OCI-LY1 (cell line): ENCODE data around the gene NT5C3A.

Source experiments
- H2AFZ ChIP-seq: fragments of 200-600 bp; sonication (generic), shearing (Covaris generic); 2 replicates; pipeline ENCODE4 v1.6.0; 2014; ENCODE audit warnings: antibody characterized with exemption, mild to moderate bottlenecking, low read length
- H3F3A ChIP-seq: fragments of 200-600 bp; sonication (generic), shearing (Covaris generic); 2 replicates; pipeline ENCODE4 v1.6.0; 2014; ENCODE audit warnings: mild to moderate bottlenecking, antibody characterized with exemption, low read length, moderate library complexity; ENCODE audit not compliant: insufficient read depth
- H3K27ac ChIP-seq: fragments of 200-600 bp; sonication (generic); 2 replicates; pipeline ENCODE4 v1.5.1; 2014; ENCODE audit warnings: low read length, mixed run types, mild to moderate bottlenecking, low read depth; ENCODE audit not compliant: poor library complexity, severe bottlenecking
- H3K27me3 ChIP-seq: fragments of 200-600 bp; sonication (generic); 2 replicates; pipeline ENCODE4 v1.6.0; 2014; ENCODE audit warnings: antibody characterized with exemption, mild to moderate bottlenecking, low read length, moderate library complexity; ENCODE audit not compliant: insufficient read depth
- H3K36me3 ChIP-seq: fragments of 200-600 bp; sonication (generic); 2 replicates; pipeline ENCODE4 v1.6.1; 2014; ENCODE audit warnings: mild to moderate bottlenecking, antibody characterized with exemption, low read length, moderate library complexity, mixed read lengths; ENCODE audit not compliant: insufficient read depth
- H3K4me1 ChIP-seq: fragments of 200-600 bp; sonication (generic); 2 replicates; pipeline ENCODE4 v1.5.1; 2014; ENCODE audit warnings: mild to moderate bottlenecking, low read length, moderate library complexity; ENCODE audit not compliant: insufficient read depth, severe bottlenecking
- H3K4me2 ChIP-seq: fragments of 200-600 bp; sonication (generic), shearing (Covaris generic); 2 replicates; pipeline ENCODE4 v1.6.1; 2014; ENCODE audit warnings: low read length
- H3K4me3 ChIP-seq: fragments of 200-600 bp; sonication (generic); 2 replicates; pipeline ENCODE4 v1.5.1; 2014; ENCODE audit warnings: low read length, low read depth, mild to moderate bottlenecking, mixed read lengths; ENCODE audit not compliant: poor library complexity, severe bottlenecking
- H3K79me2 ChIP-seq: fragments of 200-600 bp; shearing (Covaris generic); 2 replicates; pipeline ENCODE4 v1.6.1; 2016; ENCODE audit warnings: mixed run types, low read length, mixed read lengths; ENCODE audit not compliant: insufficient read depth
- H3K9ac ChIP-seq: fragments of 200-600 bp; sonication (generic), shearing (Covaris generic); 2 replicates; pipeline ENCODE4 v1.6.1; 2014; ENCODE audit warnings: mild to moderate bottlenecking, low read length, mixed read lengths
- H3K9me2 ChIP-seq: fragments of 200-600 bp; sonication (generic), shearing (Covaris generic); 2 replicates; pipeline ENCODE4 v1.6.1; 2014; ENCODE audit warnings: low read depth, mild to moderate bottlenecking, low read length, mixed read lengths
- H3K9me3 ChIP-seq: fragments of 200-600 bp; shearing (Covaris generic); 2 replicates; pipeline ENCODE4 v1.6.1; 2014; ENCODE audit warnings: low read length, mixed read lengths
- H4K20me1 ChIP-seq: fragments of 200-600 bp; sonication (generic), shearing (Covaris generic); 2 replicates; pipeline ENCODE4 v1.6.0; 2016; ENCODE audit warnings: mild to moderate bottlenecking, low read length; ENCODE audit not compliant: insufficient read depth
- CTCF ChIP-seq: fragments of 200-600 bp; sonication (generic), shearing (Covaris generic); IDR thresholded peaks from 2 replicates; pipeline ENCODE4 v1.5.1; 2017; ENCODE audit warnings: mild to moderate bottlenecking, antibody characterized with exemption, low read length, moderate library complexity, mixed read lengths
- EZH2 ChIP-seq: fragments of 200-600 bp; sonication (generic), shearing (Covaris generic); IDR thresholded peaks from 2 replicates; pipeline ENCODE4 v1.8.0; 2017; ENCODE audit warnings: borderline replicate concordance, mixed run types, mild to moderate bottlenecking, antibody characterized with exemption, low read length, moderate library complexity, mixed read lengths

The NT5C3A gene

DNA sequence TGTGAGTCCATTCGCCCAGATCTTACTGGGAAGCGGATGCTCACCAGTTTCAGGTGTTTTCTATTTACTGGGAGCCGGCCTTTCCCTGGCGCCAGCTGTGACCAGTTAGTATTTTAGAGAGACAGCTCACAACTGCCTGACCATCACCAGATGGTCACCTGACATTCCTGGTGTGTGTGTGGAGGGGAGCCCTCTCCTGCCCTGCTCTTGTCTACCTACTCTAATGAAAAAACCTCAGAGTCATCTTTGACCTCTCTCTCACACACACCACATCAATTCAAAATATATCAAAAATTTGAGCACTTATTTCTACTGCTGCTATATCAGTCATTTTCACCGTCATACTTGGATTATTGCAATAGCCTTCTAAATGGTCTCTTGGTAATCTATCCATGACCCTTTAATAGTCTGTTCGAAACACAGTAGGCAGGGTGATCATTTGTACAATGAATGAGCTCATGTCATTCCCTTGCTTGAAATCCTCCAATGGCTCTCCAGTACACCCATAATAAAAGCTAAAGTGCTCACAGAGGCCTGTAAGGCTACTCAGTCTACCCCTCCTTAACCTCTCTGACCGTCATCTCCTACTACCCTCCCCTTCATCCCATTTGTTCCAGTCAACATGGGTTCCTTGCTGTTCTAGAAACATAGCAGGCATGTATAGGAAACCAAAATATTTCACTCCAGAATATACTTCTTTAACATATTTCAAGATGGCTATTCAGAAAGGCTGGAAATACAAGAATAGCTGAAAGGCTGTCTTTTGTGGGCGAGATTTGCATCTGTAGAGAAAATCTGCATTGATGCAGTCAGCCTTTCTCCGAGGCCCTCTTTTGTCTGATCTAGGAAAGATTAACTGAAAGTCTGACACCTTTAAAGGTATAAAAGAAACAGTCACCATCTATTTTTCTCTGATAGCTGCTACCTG lies 17.5 kb upstream of the NT5C3A start:
- peaks cover 19% of the 10 kb centered on the region; the same call in 1 of the 2 replicates for H3K27me3 ChIP-seq
- H3K79me2 ChIP-seq, result no peaks in the 10 kb centered on the region
- H3K4me1 ChIP-seq, result no peaks in the 10 kb centered on the region
- no peak for TF ChIP-seq CTCF
- TF ChIP-seq EZH2, result no peak
- no peak overlapping the region for H3K4me3 ChIP-seq
- no peak overlapping the region for H3K9ac ChIP-seq
- H3K27ac ChIP-seq, result no peak overlapping the region
- H3K4me2 ChIP-seq, result no peak overlapping the region
- no peaks in the 10 kb centered on the region for H3K9me3 ChIP-seq
- H2AFZ ChIP-seq, result no peak overlapping the region
- no peaks in the 10 kb centered on the region for H4K20me1 ChIP-seq
- no peaks in the 10 kb centered on the region for H3K9me2 ChIP-seq
- no peaks in the 10 kb centered on the region for H3K36me3 ChIP-seq
- H3F3A ChIP-seq, result no peaks in the 10 kb centered on the region

DNA sequence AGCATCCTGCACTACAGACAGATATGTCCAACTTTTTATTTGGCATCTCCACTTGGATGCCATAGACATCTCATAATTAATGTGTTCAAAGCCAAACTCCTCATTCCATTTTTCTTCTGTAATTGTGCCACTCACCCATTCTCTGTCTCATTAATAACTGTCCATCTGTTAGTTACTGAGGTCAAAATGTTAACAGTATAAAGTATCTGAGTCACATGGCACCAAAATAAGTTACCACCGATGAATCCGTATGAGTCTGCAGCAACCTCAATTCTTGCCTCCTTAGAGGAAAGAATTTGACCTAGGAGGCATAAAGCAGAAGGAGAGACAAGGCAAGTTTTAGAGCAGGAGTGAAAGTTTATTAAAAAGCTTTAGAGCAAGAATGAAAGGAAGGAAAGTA lies 16.5 kb upstream of the NT5C3A start:
- Histone ChIP-seq H3K9me2 (no peaks in the 10 kb centered on the region), H3K4me1 (no peaks in the 10 kb centered on the region), H3K36me3 (no peaks in the 10 kb centered on the region), H3K4me2 (no peak overlapping the region), H3K4me3 (no peak overlapping the region), H3K27ac (no peak overlapping the region), H3K27me3 (peaks cover 19% of the 10 kb centered on the region; the same call in 1 of the 2 replicates), H3K79me2 (no peaks in the 10 kb centered on the region), H3K9me3 (no peaks in the 10 kb centered on the region), H2AFZ (no peak overlapping the region), H4K20me1 (no peaks in the 10 kb centered on the region), H3F3A (no peaks in the 10 kb centered on the region), H3K9ac (no peak overlapping the region)
- no peak for TF ChIP-seq CTCF
- no peak for TF ChIP-seq EZH2

GRCh38 chr7:33076737-33077136 lies 14.2 kb upstream of the NT5C3A start:
- Histone ChIP-seq H3K4me2 (no peak overlapping the region), H3K4me1 (peaks cover 3% of the 10 kb centered on the region), H3K36me3 (no peaks in the 10 kb centered on the region), H4K20me1 (no peaks in the 10 kb centered on the region), H3K27ac (no peak overlapping the region), H3K4me3 (no peak overlapping the region), H3K79me2 (no peaks in the 10 kb centered on the region), H3K27me3 (peaks cover 19% of the 10 kb centered on the region; the same call in 1 of the 2 replicates), H3F3A (no peaks in the 10 kb centered on the region), H2AFZ (no peak overlapping the region), H3K9ac (no peak overlapping the region), H3K9me3 (0 out of 2 replicates have a peak, but pooled peaks cover under 1% of the 10 kb centered on the region), H3K9me2 (no peaks in the 10 kb centered on the region)
- TF ChIP-seq EZH2 (no peak), CTCF (no peak)
